Endothelial cell of umbilical vein (primary cell): ENCODE results near the gene TUFT1. TPM values are rescaled to one million over a fixed set of nuclear protein-coding genes. Genes with fewer than 3 reads are reported as not detected.

Source experiments
- BruUV-seq: library from RNA; stranded (reverse); fragments of 400-500 nt; replicated peaks from 2 replicates; lab custom pipeline; 2021; lab: Mats Ljungman, UMichigan
- CTCF ChIA-PET: fragments of 300-600, 350-600 bp; sonication (Branson Sonifier 250); formaldehyde crosslinking; loops from one replicate; lab custom pipeline; 2021; ENCODE audit warnings: antibody characterized with exemption, inconsistent platforms; lab: Charles Lee
- POLR2A ChIA-PET: fragments of 300-600, 350-600 bp; sonication (Branson Sonifier 250); formaldehyde crosslinking; loops from one replicate; lab custom pipeline; 2021; ENCODE audit warnings: antibody characterized with exemption, inconsistent platforms; lab: Charles Lee
- DNase-seq: peaks from one replicate; pipeline ENCODE4 v3.0.0-alpha.2; 2011; ENCODE audit warnings: low read depth, low spot score
- FAIRE-seq: peaks from 2 replicates; lab custom pipeline; 2011; peaks lifted over from hg19 to GRCh38; lab: Jason Lieb, UNC
- H2AFZ ChIP-seq: 2 replicates; pipeline ENCODE4 v1.6.0; 2012; ENCODE audit warnings: low read depth, low read length, control low read depth, inconsistent platforms
- H3K27ac ChIP-seq: 2 replicates; pipeline ENCODE4 v1.5.1; 2011; ENCODE audit warnings: low read depth, mild to moderate bottlenecking, control low read depth, low read length, moderate library complexity; ENCODE audit not compliant: insufficient read depth
- H3K27me3 ChIP-seq, 2 experiments: 2 replicates each; pipeline versions ENCODE4 v1.6.0 to v1.6.1; 2011; ENCODE audit warnings: low read length in 2 of 2, mixed read lengths in 1 of 2; ENCODE audit not compliant: control insufficient read depth in 2 of 2, insufficient read depth in 2 of 2
- H3K36me3 ChIP-seq, 2 experiments: 2 replicates in 1 of 2; 3 replicates in 1 of 2; pipeline ENCODE4 v1.5.1; 2011; ENCODE audit warnings: low read length in 2 of 2, mild to moderate bottlenecking in 1 of 2, moderate library complexity in 1 of 2; ENCODE audit not compliant: control insufficient read depth in 2 of 2, insufficient read depth in 2 of 2; ENCODE audit errors: extremely low read depth in 1 of 2
- H3K4me1 ChIP-seq: 3 replicates; pipeline ENCODE4 v1.5.1; 2011; ENCODE audit warnings: mild to moderate bottlenecking, low read length; ENCODE audit not compliant: control insufficient read depth, insufficient read depth; ENCODE audit errors: extremely low read depth
- H3K4me2 ChIP-seq: 2 replicates; pipeline ENCODE4 v1.6.1; 2011; ENCODE audit warnings: low read length, control low read depth, mixed read lengths; ENCODE audit not compliant: insufficient read depth
- H3K4me3 ChIP-seq, 3 experiments: fragments of 200-600 bp in 1 of 3; sonication (generic), shearing (Covaris generic) in 1 of 3; replicated peaks in 1 of 3; 2 replicates each; pipeline ENCODE4 v1.5.1; 2011 to 2016; ENCODE audit warnings: control low read depth in 3 of 3, low read length in 3 of 3, mild to moderate bottlenecking in 2 of 3, inconsistent platforms in 1 of 3, low read depth in 1 of 3, moderate library complexity in 1 of 3; ENCODE audit not compliant: insufficient read depth in 1 of 3
- H3K79me2 ChIP-seq: 2 replicates; pipeline ENCODE4 v1.6.0; 2012; ENCODE audit warnings: low read length, inconsistent platforms; ENCODE audit not compliant: control insufficient read depth, insufficient read depth
- H3K9ac ChIP-seq: replicated peaks from 2 replicates; pipeline ENCODE3; 2011; ENCODE audit warnings: low read length, control low read depth; ENCODE audit not compliant: insufficient read depth; ENCODE audit errors: extremely low read depth
- H3K9me1 ChIP-seq: replicated peaks from 3 replicates; pipeline ENCODE4 v1.6.0; 2011; ENCODE audit warnings: mild to moderate bottlenecking, low read length; ENCODE audit not compliant: control insufficient read depth, insufficient read depth; ENCODE audit errors: extremely low read depth
- H3K9me3 ChIP-seq: replicated peaks from 2 replicates; pipeline ENCODE4 v1.5.1; 2012; ENCODE audit warnings: low read length, inconsistent platforms; ENCODE audit not compliant: control insufficient read depth, insufficient read depth
- H4K20me1 ChIP-seq: replicated peaks from 2 replicates; pipeline ENCODE3; 2011; ENCODE audit warnings: mild to moderate bottlenecking, low read length; ENCODE audit not compliant: control insufficient read depth, insufficient read depth; ENCODE audit errors: extremely low read depth
- CTCF ChIP-seq, 2 donors: IDR thresholded peaks; 1 replicate in 1 of 2; 2 replicates in 1 of 2; pipeline ENCODE4 v1.5.1; 2011; ENCODE audit warnings: low read length in 2 of 2, mild to moderate bottlenecking in 2 of 2, moderate library complexity in 2 of 2, control low read depth in 1 of 2, inconsistent platforms in 1 of 2, low read depth in 1 of 2; ENCODE audit not compliant: insufficient read depth in 1 of 2; ENCODE audit errors: extremely low read depth in 1 of 2
- EZH2 ChIP-seq: IDR thresholded peaks from 2 replicates; pipeline ENCODE4 v1.6.1; 2012; ENCODE audit warnings: borderline replicate concordance, low read depth, mild to moderate bottlenecking, moderate library complexity, low read length, inconsistent platforms; ENCODE audit not compliant: severe bottlenecking
- FOS ChIP-seq: IDR thresholded peaks from 2 replicates; pipeline ENCODE4 v1.6.1; 2011; ENCODE audit warnings: mild to moderate bottlenecking, low read length, moderate library complexity, borderline replicate concordance; ENCODE audit not compliant: insufficient read depth
- GATA2 ChIP-seq: IDR thresholded peaks from 2 replicates; pipeline ENCODE4 v1.7.0; 2011; ENCODE audit warnings: low read depth, mild to moderate bottlenecking, moderate library complexity, mixed read lengths, low read length; ENCODE audit not compliant: insufficient read length, insufficient read depth
- JUN ChIP-seq: IDR thresholded peaks from 2 replicates; pipeline ENCODE4 v1.6.1; 2011; ENCODE audit warnings: borderline replicate concordance, low read depth; ENCODE audit not compliant: insufficient read length, insufficient read depth
- MYC ChIP-seq: IDR thresholded peaks from one replicate; pipeline ENCODE4 v1.6.1; 2011; ENCODE audit warnings: mild to moderate bottlenecking, low read depth, low read length
- POLR2A ChIP-seq: IDR thresholded peaks from 2 replicates; pipeline ENCODE4 v1.6.1; 2012; ENCODE audit warnings: low read depth, mild to moderate bottlenecking, control low read depth, low read length
- POLR2AphosphoS5 ChIP-seq: IDR thresholded peaks from 2 replicates; pipeline ENCODE4 v1.6.1; 2012; ENCODE audit warnings: low read depth, mild to moderate bottlenecking, control low read depth, low read length, moderate library complexity; ENCODE audit not compliant: insufficient read depth
- dilution Hi-C: fragments of 300-500 bp; cut with MboI; formaldehyde crosslinking; loops from one replicate; pipeline ENCODE4 v1.15.0; 2019; ENCODE audit warnings: low sequenced_read_pairs; ENCODE audit not compliant: extremely low pct_ligation_motif_present
- intact Hi-C: fragments of 100-400 bp; cut with micrococcal nuclease; formaldehyde crosslinking; loops from one replicate; pipeline ENCODE4 v1.10.0; 2022
- polyA plus RNA-seq, 4 experiments: library from polyadenylated mRNA; depleted of rRNA in 3 of 4; stranded (reverse) in 3 of 4; unstranded in 1 of 4; fragments of >200 nt; gene quantifications; 2 replicates each; pipeline versions ENCODE4 v1.2.1 to v1.2.3, GENCODE V29; 2011 to 2012; ENCODE audit warnings: missing spikeins in 1 of 4
- total RNA-seq: library from RNA; stranded (reverse); gene quantifications from 2 replicates; pipeline ENCODE4 v1.2.3, GENCODE V29; 2021
- TF ChIP-seq, protein P1 (sequence below): IDR thresholded peaks from 2 replicates; pipeline ENCODE4 v1.6.1; 2011; ENCODE audit not compliant: insufficient read depth, insufficient read length

Gene TUFT1
- total and polyA plus RNA-seq, 2 donors (not counting 3 experiments of a cell fraction or from before 2014, with no cell fraction given): 4.3 to 5.1 TPM

- Histone ChIP-seq H3K9ac (no peak overlapping the region), H4K20me1 (no peaks in the 10 kb centered on the region), H3K4me3 (no peak overlapping the region), H3K9me3 (no peaks in the 10 kb centered on the region), H3K4me2 (no peak overlapping the region), H3K9me1 (no peaks in the 10 kb centered on the region), H3K27me3 (no peaks in the 10 kb centered on the region), H2AFZ (no peak overlapping the region), H3K4me1 (peaks cover 15% of the 10 kb centered on the region), H3K27ac (no peak overlapping the region), H3K36me3 (no peaks in the 10 kb centered on the region), H3K79me2 (no peaks in the 10 kb centered on the region)
- CTCF ChIA-PET: no interaction called here
- FAIRE-seq (no peak), DNase-seq (no peak)
- intact Hi-C loops (loop anchor here (5.0 kb wide), 2 partner anchors 50 to 70 kb away; partner anchors contain the start of gene SNX27), dilution Hi-C loops (no loop called here)
- TF ChIP-seq, protein P1, sequence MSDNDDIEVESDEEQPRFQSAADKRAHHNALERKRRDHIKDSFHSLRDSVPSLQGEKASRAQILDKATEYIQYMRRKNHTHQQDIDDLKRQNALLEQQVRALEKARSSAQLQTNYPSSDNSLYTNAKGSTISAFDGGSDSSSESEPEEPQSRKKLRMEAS: no peak
- TF ChIP-seq GATA2: no peak
- TF ChIP-seq CTCF (IDR thresholded peaks at IDR 0.05; ENCODE audit: extremely low read depth in 1 of 2, insufficient read depth in 1 of 2, low read depth in 1 of 2, low read length in 2 of 2): no peak
- TF ChIP-seq POLR2AphosphoS5: no peak
- no peak for TF ChIP-seq FOS
- no peak for TF ChIP-seq JUN
- TF ChIP-seq EZH2: no peak
- no peak for TF ChIP-seq MYC
- no peak for TF ChIP-seq POLR2A
- BruUV-seq: no TSS peak
- POLR2A ChIA-PET: no interaction called here
Measured at GRCh38 chr1:151542710-151543129, 2.6 kb downstream of the TUFT1 start.
